HG02943 (cell line): Measurements from ENCODE around the gene SLC36A3.
"Not testable (repeated sequence)": the region's sequence is repeated elsewhere in the genome, so short reads cannot be mapped to it uniquely, and the experiment has no call there.

Experiments used
- ATAC-seq: cut with Tn5 transposase; IDR thresholded peaks from one replicate; pipeline ENCODE4 v1.9.1; 2021; ENCODE audit warnings: mild to moderate bottlenecking, low read depth, moderate library complexity; ENCODE audit not compliant: unreplicated experiment

The SLC36A3 gene

DNA sequence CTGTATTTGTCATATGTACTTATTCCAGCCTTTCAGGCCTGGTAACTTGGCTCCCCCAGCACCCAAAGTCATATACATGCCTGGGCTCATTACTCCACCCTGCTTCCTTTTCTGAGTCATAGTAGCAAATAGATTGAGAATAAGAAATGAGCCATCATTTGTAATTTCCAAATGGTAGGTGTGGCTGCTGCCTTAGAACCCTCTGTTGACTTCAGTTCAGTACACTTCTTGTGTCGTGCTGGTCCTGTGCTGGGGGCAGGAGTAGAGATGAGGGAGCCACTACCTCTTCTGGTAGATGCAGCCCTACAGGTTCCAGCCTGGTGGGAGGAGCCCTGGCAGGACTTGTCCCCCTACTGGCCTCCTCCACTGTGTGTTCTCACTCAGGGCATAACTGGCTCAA lies 39.5 kb downstream of the SLC36A3 start:
- no peak for ATAC-seq

DNA sequence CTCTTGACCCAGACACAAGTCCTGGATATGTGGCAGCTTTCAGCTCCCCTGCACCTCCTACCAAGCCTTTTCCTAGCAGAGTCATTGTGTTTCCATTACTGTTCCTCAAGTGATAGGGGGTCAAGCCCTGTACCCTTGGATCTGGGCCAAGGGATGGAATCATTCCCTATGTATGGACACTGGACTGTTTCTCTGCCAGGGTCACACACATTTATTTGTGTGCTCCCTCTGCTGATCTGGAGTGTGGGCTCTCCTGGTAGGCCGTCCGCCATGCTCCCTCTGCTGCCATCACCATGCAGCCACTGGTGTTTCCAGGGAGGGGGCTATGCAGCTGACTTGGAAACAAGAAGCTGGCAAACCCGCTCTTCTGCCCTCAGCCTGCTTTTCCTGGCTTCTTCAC lies 41.0 kb downstream of the SLC36A3 start:
- no peak for ATAC-seq

DNA sequence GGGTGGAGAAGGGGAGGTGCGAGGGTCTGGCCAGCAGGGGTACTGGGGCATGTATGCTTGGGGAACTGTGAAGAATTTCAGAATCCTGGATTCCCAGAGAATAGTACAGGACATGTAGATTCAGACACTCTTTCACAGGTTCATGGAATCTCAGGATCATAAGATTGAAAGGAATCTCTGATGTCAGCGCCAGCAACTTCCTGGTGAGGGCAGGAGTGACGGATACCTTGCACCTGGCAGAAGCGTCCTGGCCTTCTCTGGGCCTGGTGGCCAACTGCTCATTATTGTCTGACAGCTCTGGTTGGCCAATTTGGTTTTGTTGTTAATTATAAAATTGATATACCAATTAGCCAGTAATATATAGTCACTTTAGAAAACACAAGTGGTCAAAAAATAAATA lies 43.6 kb downstream of the SLC36A3 start:
- ATAC-seq, result no peak

- no peak for ATAC-seq
Observed at GRCh38 chr5:151258816-151259215, 44.8 kb downstream of the SLC36A3 start.

DNA sequence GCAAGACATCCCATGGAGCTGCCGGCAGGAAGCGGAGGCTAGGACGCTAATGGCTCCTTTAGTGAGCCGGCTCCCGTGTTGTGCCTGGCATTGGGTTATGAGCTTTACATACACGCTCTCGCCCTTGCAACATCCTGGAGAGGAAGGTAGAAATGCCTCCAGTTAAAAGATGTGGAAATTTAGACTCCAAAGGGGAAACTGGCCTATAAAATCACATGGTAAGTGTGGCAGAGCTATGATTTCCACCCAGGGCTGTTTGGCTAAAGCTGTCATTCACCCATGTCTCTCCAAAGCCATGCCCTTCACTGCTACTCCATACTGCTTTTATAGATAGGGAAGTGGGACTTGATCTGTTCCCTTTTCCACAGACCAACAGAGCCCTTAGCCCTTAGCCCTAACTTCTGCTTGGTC lies 45.4 kb downstream of the SLC36A3 start:
- ATAC-seq, result no peak

GRCh38 chr5:151257731-151258181 lies 45.8 kb downstream of the SLC36A3 start:
- ATAC-seq, result peak; percentile 26

DNA sequence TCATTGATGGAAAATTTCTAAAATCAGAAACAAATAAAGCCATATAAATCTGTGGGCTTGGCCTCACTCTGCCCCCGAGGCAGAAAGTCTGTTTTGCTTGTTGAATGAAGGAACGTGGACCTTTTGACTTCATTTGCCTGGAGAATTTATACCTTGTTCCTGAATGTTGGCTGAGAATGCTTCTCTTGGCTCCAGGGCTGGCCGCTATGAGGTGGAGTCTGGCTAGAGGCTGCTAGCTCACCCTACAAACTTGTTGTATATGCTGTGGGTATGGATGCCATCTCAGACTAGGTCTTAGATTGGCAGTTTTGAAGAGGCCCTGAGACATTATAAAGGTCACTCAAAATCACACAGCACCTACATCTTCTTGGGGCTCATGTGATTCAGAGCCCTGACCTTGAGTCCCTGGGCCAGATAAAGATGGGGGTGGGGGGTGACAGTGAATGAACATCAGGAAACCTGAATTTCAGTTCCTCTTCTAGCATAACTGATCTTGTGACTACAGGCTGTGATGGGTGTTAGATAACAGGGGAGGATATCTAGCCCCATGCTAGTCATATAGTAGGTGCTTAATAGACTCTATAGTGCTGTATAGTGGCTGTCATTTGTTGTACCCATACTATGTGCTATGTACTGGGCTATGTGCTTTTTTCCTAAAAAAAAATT lies 47.8 kb downstream of the SLC36A3 start:
- peak; percentile 43 for ATAC-seq

DNA sequence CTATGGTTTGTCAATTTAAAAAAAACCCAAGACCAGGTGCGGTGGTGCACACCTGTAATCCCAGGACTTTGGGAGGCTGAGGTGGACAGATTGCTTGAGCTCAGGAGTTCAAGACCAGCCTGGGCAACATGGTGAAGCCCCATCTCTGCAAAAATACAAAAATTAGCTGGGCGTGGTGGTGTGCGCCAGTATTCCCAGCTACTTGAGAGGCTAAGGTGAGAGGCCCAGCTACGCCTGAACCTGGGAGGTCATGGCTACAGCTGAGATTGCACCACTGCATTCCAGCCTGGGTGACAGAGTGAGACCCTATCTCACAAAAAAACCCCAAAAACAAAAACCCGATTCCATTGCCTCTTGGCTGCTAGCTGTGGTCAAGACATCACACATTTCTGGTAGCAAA lies 48.6 kb downstream of the SLC36A3 start:
- ATAC-seq, result not testable (repeated sequence)

- ATAC-seq, result no peak
Observed at GRCh38 chr5:151254556-151254955, 49.0 kb downstream of the SLC36A3 start.

DNA sequence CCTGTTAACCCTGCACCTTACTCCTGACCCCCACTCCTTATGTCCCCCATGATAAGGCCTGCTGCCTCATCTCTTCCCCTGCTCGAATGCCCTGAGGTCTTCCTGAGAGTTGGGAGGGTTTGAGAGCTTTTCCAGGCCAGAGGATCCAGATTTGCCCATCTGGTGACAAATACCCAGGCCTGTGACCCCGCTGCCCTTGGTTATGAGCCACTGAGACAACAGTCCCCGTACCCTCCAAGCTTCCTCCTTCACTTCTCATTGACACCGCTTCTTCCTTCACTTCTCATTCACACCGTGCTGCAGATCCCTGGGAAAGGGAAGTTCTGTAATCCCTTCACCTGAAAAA lies 50.0 kb downstream of the SLC36A3 start:
- ATAC-seq, result no peak

- ATAC-seq, result peak; percentile 78
Observed at GRCh38 chr5:151252762-151253604, 50.6 kb downstream of the SLC36A3 start, which contains the start of gene GM2A. Gene GM2A, plus strand, starts transcription at chr5:151253185. Its CDS starts 32 bp downstream, at chr5:151253217.

DNA sequence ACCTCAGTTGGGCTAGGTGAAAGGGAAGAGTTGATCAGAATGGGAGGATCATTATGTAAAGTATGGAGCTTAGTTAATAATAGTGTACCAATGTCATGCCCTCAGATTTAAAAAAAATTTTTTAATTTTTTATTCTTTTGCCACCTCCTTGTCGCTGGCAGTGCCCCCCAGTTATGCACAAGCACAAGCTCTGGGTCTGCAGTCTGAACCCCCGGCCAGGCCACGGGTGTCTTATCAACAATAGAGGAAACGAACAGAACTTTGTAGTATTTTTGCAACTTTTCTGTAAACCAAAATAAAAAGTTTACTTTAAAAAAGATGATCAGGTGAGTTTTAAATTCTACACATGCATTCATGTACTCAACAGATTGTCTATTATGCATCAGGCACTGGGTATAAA lies 51.9 kb downstream of the SLC36A3 start:
- ATAC-seq, result no peak

DNA sequence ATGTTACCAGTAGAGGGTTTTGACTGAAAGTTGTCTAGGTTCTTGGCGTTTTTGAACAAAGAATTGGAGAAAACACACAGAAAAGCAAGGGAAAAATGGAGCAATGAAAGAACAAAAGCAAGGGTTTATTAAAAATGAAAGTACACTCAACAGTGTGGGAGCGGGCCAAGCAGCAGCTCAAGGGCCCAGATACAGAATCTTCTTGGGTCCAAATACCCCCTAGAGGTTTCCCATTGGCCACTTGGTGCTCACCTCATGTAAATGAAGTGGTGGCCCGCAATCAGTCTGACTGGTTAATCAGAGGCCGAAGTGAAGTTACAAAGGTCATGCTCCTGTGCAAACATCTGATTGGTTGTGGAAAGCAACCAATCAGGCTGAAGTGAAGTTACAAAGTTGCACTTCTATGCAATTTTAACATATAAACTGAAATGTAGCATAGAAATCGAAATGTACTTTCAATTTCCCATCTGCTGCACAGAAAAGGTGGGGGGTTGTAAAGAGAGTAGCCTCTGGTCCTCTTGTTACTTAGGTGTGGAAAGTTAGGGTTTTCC lies 52.5 kb downstream of the SLC36A3 start:
- ATAC-seq, result no peak

- no peak for ATAC-seq
Observed at GRCh38 chr5:151250346-151251000, 53.1 kb downstream of the SLC36A3 start.

DNA sequence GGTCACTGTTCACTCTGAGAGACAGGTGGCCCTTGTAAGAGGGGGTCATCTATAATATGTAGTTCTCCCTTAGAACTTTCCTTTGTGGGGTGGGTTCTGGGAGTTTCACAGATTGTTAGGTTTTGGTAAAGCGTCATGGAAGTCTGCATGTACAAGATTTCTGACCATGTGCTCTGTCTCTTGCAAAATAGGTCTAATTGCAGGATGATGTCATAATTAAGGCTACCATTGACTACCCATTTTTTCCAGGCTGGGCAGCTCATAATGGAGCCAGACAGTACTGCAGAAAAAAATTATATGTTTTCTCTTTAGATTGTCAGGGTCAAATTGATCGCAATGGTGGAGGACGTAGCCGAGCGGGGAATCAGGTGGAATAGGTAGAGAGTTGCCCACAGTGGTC lies 54.3 kb downstream of the SLC36A3 start:
- ATAC-seq, result no peak

- ATAC-seq, result no peak
Observed at GRCh38 chr5:151248651-151249050, 54.9 kb downstream of the SLC36A3 start.

DNA sequence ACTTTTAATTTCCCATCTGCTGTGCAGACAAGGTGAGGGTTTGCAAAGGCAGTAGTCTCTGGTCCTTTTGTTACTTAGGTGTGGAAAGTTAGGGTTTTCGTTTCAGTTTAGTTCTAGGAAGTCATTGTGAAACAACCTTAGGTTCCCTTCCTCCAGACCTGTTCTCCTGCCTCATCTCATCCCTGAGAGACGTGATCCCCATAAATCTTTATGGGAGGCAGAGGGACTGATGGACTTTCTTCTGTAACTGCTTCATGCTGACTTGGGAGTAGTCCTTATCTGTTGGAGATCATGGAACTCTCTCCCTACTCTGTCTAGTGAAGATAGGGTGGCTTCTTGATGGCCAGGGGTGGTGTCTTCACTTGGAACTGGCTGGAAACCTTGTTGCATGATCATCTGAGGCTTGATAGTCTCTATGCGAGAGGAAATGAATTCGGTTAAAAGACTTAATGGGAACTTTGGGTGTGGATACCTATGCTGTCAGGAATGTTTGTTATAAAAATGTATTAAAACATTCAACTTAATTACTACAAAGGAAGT lies 57.8 kb downstream of the SLC36A3 start:
- ATAC-seq, result no peak

- ATAC-seq, result no peak
Observed at GRCh38 chr5:151244206-151244605, 59.4 kb downstream of the SLC36A3 start.

DNA sequence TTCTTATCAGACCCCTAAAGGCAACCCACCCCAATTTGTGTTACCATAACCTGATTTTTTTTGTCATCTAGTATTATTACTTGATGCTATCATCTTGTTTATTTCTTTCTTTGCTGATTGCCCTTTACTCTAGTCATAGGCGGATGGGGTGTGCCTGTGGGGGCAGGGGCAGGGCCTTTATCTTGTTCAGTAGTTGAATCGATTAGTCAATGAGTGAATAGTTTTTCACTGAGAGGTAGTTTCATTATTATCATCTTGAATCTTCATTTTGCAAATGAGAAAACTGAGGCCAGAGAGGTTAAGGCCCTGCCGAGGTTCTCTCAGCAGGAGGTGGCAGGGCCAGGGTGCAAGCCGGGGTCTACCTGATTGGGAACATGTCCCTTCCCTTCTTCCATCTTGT lies 60.0 kb downstream of the SLC36A3 start:
- ATAC-seq, result no peak

- no peak for ATAC-seq
Observed at GRCh38 chr5:151243127-151243526, 60.4 kb downstream of the SLC36A3 start.
